ES-I3 (cell line): Measurements from ENCODE around the gene DLG1.

Experiments used
- H3K36me3 ChIP-seq: 2 replicates; pipeline ENCODE4 v1.6.1; 2013; ENCODE audit warnings: mild to moderate bottlenecking, low read length, control low read depth, moderate library complexity; ENCODE audit not compliant: insufficient read depth
- H3K4me1 ChIP-seq: 2 replicates; pipeline ENCODE4 v1.6.1; 2013; ENCODE audit warnings: mild to moderate bottlenecking, control low read depth, low read length; ENCODE audit not compliant: insufficient read depth
- H3K9ac ChIP-seq: 2 replicates; pipeline ENCODE4 v1.6.1; 2013; ENCODE audit warnings: low read depth, mild to moderate bottlenecking, low read length, moderate library complexity
- H3K9me3 ChIP-seq: 2 replicates; pipeline ENCODE4 v1.6.1; 2013; ENCODE audit warnings: mild to moderate bottlenecking, low read length, moderate library complexity; ENCODE audit not compliant: control insufficient read depth, insufficient read depth

The DLG1 gene

DNA sequence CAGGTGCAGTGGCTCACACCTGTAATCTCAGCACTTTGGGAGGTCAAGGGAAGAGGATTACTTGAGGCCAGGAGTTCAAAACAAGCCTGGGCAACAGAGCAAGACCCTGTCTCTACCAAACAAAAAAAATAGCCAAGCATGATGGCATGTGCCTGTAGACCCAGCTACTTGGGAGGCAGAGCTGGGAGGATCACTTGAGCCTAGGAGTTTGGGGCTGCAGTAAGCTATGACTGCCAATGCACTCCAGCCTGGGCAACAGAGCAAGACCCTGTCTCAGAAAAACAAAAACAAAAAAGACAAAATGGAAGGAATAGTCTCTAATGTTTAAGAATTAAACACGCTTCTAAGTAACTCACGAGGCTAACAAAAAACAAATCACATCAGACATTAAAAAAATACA lies 106.5 kb downstream of the DLG1 start:
- Histone ChIP-seq H3K36me3 (no peaks in the 10 kb centered on the region), H3K9ac (no peak overlapping the region), H3K9me3 (no peaks in the 10 kb centered on the region), H3K4me1 (peaks cover 5% of the 10 kb centered on the region; the same call in 1 of the 2 replicates)

DNA sequence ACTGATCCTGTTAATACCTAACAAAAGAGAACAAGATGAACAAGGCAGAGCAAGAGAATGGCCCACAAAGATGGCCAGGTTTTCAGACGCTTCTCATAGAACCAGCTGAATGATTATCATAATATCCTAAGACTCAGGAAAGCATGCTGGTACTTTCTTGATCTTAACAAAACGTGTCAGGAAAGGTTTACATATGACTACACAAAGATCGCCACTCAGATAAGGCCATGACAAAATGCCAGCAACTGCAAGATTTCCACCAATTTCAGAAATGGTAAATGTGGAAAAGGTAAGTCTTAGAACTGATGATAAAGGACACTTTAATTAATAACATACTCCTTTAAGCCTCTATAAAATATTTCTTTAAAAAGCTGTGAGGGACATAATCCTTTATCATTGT lies 108.8 kb downstream of the DLG1 start:
- H3K9me3 ChIP-seq = no peaks in the 10 kb centered on the region
- H3K36me3 ChIP-seq = no peaks in the 10 kb centered on the region
- peaks cover 5% of the 10 kb centered on the region; the same call in 1 of the 2 replicates for H3K4me1 ChIP-seq
- no peak overlapping the region for H3K9ac ChIP-seq

DNA sequence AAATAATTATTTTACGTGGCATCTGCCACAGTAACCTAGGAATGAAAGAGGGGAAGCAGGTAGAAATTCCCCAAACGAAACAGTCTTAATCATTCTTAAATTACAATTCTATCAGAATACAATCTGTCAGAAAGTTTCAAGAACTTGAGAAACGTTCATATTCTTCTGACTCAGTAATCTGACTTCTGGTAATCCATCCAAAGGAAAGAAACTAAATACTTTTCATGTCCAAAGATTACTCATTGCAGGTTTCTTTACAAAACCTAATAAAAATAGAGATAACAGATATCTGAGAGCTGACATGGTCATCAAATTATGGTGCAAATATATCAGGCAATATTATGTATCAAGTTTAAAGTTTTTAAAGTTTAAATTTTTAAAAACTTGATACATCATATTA lies 109.4 kb downstream of the DLG1 start:
- Histone ChIP-seq H3K36me3 (no peaks in the 10 kb centered on the region), H3K9ac (no peak overlapping the region), H3K9me3 (no peaks in the 10 kb centered on the region), H3K4me1 (peaks cover 5% of the 10 kb centered on the region)

DNA sequence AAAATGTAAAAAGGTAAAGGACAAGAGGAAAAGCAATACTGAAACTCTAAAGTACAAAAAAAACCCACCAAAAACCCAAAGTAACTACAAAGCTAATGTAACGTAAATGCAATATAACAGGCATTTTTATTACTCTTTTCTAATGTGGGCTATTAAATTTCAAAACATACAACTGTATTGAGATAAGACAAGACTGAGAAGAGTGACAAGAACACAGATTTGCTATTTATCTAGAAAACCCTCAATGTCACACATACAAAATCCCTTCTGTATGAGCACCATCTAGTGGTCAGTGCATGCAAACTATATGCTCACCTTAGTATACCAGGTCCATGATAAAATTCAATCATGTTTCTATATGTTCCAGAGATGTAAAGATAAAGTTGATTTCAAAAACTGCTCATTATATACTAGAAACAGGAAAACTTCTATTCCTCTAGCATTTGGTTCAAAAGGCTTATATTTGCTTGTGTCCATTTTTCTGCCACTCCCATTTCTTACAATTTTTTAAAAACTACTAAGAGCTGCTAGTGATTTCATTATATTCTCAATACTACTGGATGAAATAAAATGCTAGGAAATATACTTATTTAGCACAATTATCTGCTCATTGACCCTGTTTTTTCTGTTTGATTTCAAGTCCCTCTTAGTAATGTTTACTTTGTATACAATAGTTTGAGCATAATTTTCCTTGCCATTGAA lies 111.4 kb downstream of the DLG1 start:
- H3K4me1 ChIP-seq = peaks cover 5% of the 10 kb centered on the region

DNA sequence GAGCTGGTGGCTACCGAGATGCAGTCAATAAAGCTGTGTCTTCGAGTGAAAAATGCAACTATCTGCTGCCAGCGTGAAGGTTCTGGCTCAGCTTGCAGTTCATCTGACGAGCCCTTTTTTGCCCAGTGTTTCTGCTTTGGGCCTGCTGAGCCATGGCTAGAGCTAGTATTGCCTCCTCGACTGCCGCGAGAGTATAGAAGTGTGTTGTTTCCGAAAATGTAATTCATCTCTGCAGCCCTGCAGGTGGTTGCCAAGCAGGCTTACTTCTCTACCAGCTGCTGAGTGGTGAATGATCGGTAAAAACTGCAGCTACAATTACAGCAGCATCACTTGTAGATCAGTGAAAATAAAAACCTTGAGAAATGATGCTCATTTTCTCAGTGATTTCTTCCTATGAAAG lies 114.8 kb downstream of the DLG1 start:
- H3K36me3 ChIP-seq = no peaks in the 10 kb centered on the region
- H3K9me3 ChIP-seq = no peaks in the 10 kb centered on the region
- H3K4me1 ChIP-seq = no peaks in the 10 kb centered on the region; the same call in 1 of the 2 replicates
- no peak overlapping the region for H3K9ac ChIP-seq

More for the DNA sequence above, 111.4 kb downstream of the DLG1 start:
- Histone ChIP-seq H3K9me3 (no peaks in the 10 kb centered on the region), H3K9ac (no peak overlapping the region), H3K36me3 (no peaks in the 10 kb centered on the region)

DNA sequence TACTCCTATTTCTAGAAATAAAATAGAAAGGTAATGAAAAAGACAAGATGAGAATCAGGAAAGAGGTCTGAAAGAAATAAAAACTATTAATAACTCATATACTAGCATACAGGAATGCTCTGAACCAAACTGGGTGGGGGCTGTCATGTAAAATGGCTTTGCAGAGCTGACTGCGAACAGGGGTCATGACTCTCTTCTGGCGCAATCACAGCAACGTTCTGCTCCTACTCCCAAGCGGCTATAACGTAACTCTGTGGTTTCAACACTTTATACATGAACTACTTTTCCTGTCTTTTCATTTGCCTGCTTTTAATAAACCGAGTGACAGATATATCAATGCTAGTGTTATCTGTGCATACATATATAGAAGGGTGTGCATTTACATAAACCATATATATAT lies 116.7 kb downstream of the DLG1 start:
- Histone ChIP-seq H3K36me3 (no peaks in the 10 kb centered on the region), H3K9ac (no peak overlapping the region), H3K4me1 (no peaks in the 10 kb centered on the region; the same call in 1 of the 2 replicates), H3K9me3 (no peaks in the 10 kb centered on the region)

DNA sequence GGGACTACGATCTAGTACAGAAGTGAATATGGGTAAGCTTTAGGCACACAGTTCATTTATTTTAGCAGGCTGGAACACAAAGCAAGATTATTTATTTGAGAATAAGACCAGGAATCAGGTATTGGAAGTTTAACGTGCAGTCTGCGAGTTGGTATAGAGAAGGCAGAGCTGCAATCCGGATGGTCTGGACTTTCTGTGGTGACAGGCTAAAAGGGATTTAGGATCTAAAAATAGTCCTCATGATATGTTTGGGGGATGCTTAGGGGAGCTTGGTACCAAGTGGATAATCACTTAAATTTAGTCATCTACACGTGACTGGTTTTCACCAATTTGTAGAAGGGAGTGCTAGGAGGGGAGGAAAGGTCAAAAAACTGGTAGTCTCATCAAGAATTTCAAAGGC lies 119.4 kb downstream of the DLG1 start:
- Histone ChIP-seq H3K36me3 (no peaks in the 10 kb centered on the region), H3K9ac (no peak overlapping the region), H3K4me1 (peaks cover 13% of the 10 kb centered on the region; the same call in 1 of the 2 replicates), H3K9me3 (no peaks in the 10 kb centered on the region)

DNA sequence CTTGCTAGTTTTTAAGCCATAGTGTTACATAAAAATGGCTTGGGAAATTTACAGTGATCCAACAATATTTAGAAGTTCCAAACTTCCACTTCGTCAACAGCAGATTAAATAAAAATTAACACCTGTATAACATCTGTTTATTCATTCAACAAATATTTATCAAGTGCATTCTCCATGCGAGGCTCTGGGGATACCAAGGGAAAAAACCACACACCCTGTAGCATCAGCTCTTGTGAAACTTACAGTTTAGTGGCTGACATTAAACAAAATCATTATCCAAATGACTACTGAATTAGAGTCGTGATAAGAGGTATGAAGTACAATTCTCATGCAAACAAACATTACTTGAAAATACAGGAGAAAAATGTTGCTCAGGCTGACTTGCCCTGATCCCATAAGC lies 122.9 kb downstream of the DLG1 start:
- Histone ChIP-seq H3K9ac (no peak overlapping the region), H3K36me3 (no peaks in the 10 kb centered on the region), H3K9me3 (no peaks in the 10 kb centered on the region), H3K4me1 (peaks cover 13% of the 10 kb centered on the region; the same call in 1 of the 2 replicates)

DNA sequence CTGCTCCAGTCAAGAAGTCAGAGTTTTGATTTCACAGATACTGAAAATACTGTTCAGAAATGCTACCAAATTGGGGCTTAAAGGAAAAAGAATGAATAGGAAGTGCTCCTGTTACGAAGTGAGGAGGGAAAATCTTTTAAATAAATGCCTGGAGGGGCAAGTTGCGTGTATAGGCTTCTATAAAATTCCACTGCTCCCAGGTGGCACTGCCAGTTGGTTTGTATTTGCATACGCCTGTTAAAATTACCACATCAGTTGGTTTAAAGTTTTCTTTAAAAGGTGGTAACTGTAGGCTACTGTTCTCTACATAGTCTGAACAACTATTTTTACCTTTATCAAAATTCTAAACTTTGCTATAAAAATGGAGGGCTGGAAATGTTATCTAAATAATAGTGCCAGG lies 123.5 kb downstream of the DLG1 start:
- Histone ChIP-seq H3K9ac (no peak overlapping the region), H3K36me3 (no peaks in the 10 kb centered on the region), H3K4me1 (peaks cover 13% of the 10 kb centered on the region; the same call in 1 of the 2 replicates), H3K9me3 (no peaks in the 10 kb centered on the region)

DNA sequence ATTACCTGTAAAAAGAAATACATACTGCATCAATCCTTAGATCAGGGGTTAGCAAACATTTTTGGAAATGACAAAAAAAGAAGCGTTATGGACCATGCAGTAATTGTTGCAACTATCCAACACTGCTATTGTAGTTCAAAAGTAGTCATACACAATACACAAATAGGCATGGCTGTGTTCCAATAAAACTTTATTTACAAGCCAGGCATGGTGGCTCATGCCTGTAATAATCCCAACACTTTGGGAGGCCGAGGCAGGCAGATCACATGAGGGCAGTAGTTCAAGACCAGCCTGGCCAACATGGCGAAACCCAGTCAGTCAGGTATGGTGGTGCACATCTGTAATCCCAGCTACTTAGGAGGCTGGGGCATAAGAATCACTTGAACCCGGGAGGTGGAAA lies 124.8 kb downstream of the DLG1 start:
- Histone ChIP-seq H3K36me3 (no peaks in the 10 kb centered on the region), H3K9me3 (no peaks in the 10 kb centered on the region), H3K4me1 (peaks cover 13% of the 10 kb centered on the region; the same call in 1 of the 2 replicates), H3K9ac (no peak overlapping the region)

DNA sequence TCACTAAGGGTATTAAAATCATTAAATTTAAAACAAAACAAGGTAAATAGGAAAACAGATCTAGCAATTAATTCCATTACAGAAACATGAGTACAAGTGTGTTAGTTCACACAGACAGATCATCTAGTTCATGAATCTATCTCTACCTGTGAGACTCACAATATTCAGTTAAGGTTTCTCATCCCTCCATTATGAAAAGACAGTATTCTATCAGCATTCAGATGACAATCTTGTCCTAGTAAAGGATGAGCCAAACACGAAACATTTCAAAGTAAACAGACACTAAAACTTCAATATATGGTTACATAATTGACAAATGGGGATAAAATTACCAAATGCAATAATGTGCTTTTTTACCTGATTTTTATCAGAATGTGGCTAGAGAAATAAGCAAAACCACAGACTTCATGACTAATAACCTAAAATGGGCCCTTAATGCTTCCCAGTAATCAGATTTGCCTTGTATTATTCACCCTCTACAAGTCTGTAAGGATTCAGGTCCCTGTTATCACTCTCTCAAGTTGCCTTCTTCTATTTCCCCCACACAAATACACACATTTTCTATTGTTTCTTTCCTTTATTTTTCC lies 126.8 kb downstream of the DLG1 start:
- no peaks in the 10 kb centered on the region for H3K9me3 ChIP-seq
- peaks cover 13% of the 10 kb centered on the region; the same call in 1 of the 2 replicates for H3K4me1 ChIP-seq
- no peaks in the 10 kb centered on the region for H3K36me3 ChIP-seq
- no peak overlapping the region for H3K9ac ChIP-seq

DNA sequence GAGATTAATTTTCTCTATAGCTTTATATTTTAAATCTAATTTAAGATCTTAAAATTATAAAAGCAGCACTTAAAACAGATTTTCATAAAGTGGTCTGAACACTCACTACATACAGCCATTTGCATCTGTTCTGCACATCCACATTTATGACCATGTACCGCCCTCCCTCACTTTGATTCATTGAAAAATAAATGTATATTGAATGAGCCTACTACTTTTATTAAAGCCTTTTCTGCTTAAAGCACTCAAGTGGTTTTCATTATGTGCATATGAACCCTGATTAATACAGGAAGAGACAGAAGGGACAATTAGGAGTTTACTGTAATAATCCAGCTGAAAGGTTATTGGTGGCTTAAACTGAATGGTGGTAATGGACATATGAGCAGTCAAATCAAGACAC lies 129.4 kb downstream of the DLG1 start:
- no peaks in the 10 kb centered on the region for H3K4me1 ChIP-seq
- no peak overlapping the region for H3K9ac ChIP-seq
- no peaks in the 10 kb centered on the region for H3K36me3 ChIP-seq
- H3K9me3 ChIP-seq = no peaks in the 10 kb centered on the region

DNA sequence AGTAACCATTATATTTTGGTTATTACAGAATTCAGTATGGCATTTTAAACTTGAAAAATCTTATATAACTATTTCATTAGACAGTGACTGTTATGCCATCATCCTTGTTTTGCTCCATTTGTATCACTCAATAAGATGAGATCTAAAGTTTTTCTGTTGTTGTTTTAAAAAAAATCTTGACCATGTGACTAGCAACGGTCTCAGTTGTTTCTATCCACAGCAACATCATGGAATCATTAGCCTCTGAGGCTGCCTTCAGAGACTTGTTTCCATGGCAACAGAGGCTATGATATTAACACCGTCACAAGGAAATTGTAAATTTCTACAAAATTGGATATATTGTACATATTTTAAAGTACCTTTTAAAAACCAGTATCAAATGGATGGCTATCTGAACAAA lies 129.8 kb downstream of the DLG1 start:
- H3K36me3 ChIP-seq = no peaks in the 10 kb centered on the region
- no peak overlapping the region for H3K9ac ChIP-seq
- H3K9me3 ChIP-seq = no peaks in the 10 kb centered on the region
- no peaks in the 10 kb centered on the region for H3K4me1 ChIP-seq

DNA sequence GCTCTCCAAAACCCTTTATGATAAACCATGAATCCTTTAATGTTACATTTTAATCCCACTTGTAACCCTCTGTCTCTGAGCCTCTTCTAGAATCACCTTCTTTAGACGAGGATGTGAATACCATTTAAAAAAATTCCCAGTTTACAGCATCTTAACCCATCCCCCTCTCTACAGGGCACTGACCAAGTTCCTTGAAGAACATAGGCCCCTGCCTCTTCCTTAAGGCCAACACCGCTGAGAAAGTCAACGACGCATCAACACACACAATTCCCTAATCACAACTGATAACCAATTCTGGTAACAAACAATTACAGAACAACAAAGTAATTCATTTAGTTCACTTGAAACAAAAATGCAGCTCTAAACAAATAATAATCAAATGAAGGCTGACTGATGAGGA lies 130.3 kb downstream of the DLG1 start:
- no peaks in the 10 kb centered on the region for H3K4me1 ChIP-seq
- H3K36me3 ChIP-seq = no peaks in the 10 kb centered on the region
- H3K9me3 ChIP-seq = no peaks in the 10 kb centered on the region
- no peak overlapping the region for H3K9ac ChIP-seq

DNA sequence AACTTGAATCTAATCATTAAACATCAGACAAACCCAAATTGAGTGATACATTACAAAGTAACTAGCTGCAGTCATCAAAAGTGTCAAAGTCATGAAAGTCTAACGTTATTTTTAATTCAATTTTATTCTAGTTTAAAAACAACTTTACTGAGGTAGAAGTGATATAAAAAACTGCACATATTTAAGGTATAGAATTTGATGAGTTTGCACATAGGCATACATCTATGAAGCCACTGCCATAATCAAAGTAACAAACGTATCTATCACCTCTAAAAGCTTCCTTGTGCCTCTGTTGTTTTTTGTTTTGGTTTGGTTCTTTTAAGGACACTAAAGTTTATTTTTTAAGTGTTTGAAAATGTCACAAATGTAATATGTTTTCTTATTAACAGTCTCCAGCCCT lies 130.9 kb downstream of the DLG1 start:
- H3K4me1 ChIP-seq = no peaks in the 10 kb centered on the region
- H3K36me3 ChIP-seq = no peaks in the 10 kb centered on the region
- H3K9me3 ChIP-seq = no peaks in the 10 kb centered on the region
- no peak overlapping the region for H3K9ac ChIP-seq
